Breast epithelium (tissue), 4 donors: Measurements from ENCODE around the gene PIANP. TPM values are rescaled to one million over a fixed set of nuclear protein-coding genes. Genes with fewer than 3 reads are reported as not detected.

Experiments
- DNase-seq, 2 donors: peaks; one replicate each; pipeline ENCODE4 v3.0.0-alpha.2; 2019; ENCODE audit warnings: low spot score in 2 of 2
- H3K27ac ChIP-seq, 2 donors: fragments of 200-600 bp; sonication (generic) in 1 of 2; one replicate each; pipeline ENCODE4 v1.5.1; 2016 to 2019; ENCODE audit warnings: mild to moderate bottlenecking in 1 of 2
- H3K27me3 ChIP-seq, 2 donors: fragments of 200-600 bp; sonication (generic) in 1 of 2; one replicate each; pipeline versions ENCODE4 v1.5.1 to v1.6.0; 2017 to 2019; ENCODE audit warnings: control low read depth in 1 of 2, mild to moderate bottlenecking in 1 of 2
- H3K36me3 ChIP-seq: fragments of 200-600 bp; one replicate; pipeline ENCODE4 v1.5.1; 2019
- H3K4me1 ChIP-seq, 2 donors: fragments of 200-600 bp; sonication (generic); one replicate each; pipeline ENCODE4 v1.5.1; 2016 to 2019; ENCODE audit warnings: control low read depth in 1 of 2
- H3K4me3 ChIP-seq, 3 donors: fragments of 200-600 bp; sonication (generic); 1 replicate in 2 of 3; 2 replicates in 1 of 3; pipeline ENCODE4 v1.5.1; 2016 to 2019; ENCODE audit warnings: mild to moderate bottlenecking in 3 of 3, moderate library complexity in 2 of 3
- H3K9me3 ChIP-seq, 2 donors: fragments of 200-600 bp; sonication (generic) in 1 of 2; one replicate each; pipeline ENCODE4 v1.5.1; 2016 to 2019; ENCODE audit warnings: control low read depth in 1 of 2
- POLR2A ChIP-seq: fragments of 450-650 bp; IDR thresholded peaks from one replicate; pipeline ENCODE4 v1.6.1; 2016; ENCODE audit warnings: antibody characterized with exemption, mild to moderate bottlenecking, moderate library complexity
- POLR2AphosphoS5 ChIP-seq, 3 donors: sonication (generic); formaldehyde crosslinking; IDR thresholded peaks; one replicate each; pipeline ENCODE4 v1.6.1; 2017; ENCODE audit warnings: antibody characterized with exemption in 3 of 3
- intact Hi-C: fragments of 100-400 bp; cut with DNase I; formaldehyde crosslinking; loops from one replicate; pipeline ENCODE4 v1.15.1; 2023; ENCODE audit warnings: low total_unique reads
- total RNA-seq, 3 donors: library from RNA; depleted of rRNA; stranded (reverse); fragments of >200 nt; gene quantifications; one replicate each; pipeline ENCODE4 v1.1.0, GENCODE V29; 2016
- TF ChIP-seq, protein P1 (sequence below), 3 donors: fragments of 450-650 bp; IDR thresholded peaks; one replicate each; pipeline ENCODE4 v1.5.1; 2016 to 2017; ENCODE audit warnings: antibody characterized with exemption in 3 of 3, mild to moderate bottlenecking in 3 of 3, moderate library complexity in 3 of 3

Gene PIANP
- total RNA-seq, 3 donors from 2014 or later, result 0.29 to 0.33 TPM; not detected in 1

GRCh38 chr12:6646276-6647082 is 54.1 kb downstream of the PIANP start:
- Histone ChIP-seq H3K9me3 (no peaks in the 10 kb centered on the region), H3K36me3 (peaks cover 10% of the 10 kb centered on the region), H3K27ac (peak overlapping the region in 1 of 2 donors; percentile 57), H3K27me3 (no peaks in the 10 kb centered on the region), H3K4me3 (peak overlapping the region; percentile 43 to 55 (median 44)), H3K4me1 (no peaks in the 10 kb centered on the region)
- intact Hi-C loops, result no loop called here
- DNase-seq, result no peak
- no peak for TF ChIP-seq POLR2AphosphoS5 (IDR thresholded peaks at IDR 0.05)
- TF ChIP-seq, protein P1, sequence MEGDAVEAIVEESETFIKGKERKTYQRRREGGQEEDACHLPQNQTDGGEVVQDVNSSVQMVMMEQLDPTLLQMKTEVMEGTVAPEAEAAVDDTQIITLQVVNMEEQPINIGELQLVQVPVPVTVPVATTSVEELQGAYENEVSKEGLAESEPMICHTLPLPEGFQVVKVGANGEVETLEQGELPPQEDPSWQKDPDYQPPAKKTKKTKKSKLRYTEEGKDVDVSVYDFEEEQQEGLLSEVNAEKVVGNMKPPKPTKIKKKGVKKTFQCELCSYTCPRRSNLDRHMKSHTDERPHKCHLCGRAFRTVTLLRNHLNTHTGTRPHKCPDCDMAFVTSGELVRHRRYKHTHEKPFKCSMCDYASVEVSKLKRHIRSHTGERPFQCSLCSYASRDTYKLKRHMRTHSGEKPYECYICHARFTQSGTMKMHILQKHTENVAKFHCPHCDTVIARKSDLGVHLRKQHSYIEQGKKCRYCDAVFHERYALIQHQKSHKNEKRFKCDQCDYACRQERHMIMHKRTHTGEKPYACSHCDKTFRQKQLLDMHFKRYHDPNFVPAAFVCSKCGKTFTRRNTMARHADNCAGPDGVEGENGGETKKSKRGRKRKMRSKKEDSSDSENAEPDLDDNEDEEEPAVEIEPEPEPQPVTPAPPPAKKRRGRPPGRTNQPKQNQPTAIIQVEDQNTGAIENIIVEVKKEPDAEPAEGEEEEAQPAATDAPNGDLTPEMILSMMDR (IDR thresholded peaks at IDR 0.05), result no peak
- no peak for TF ChIP-seq POLR2A

GRCh38 chr12:6644903-6645302 is 55.7 kb downstream of the PIANP start:
- intact Hi-C loops, result no loop called here
- no peaks in the 10 kb centered on the region for H3K4me1 ChIP-seq

GRCh38 chr12:6644257-6644596 is 56.4 kb downstream of the PIANP start:
- TF ChIP-seq POLR2AphosphoS5 (IDR thresholded peaks at IDR 0.05), result peak in 1 of 3 donors; percentile 22
- no peak for TF ChIP-seq POLR2A
- DNase-seq, result no peak
- no peak overlapping the region for H3K4me3 ChIP-seq
- no peaks in the 10 kb centered on the region for H3K36me3 ChIP-seq
- H3K4me1 ChIP-seq, result no peaks in the 10 kb centered on the region
- H3K9me3 ChIP-seq, result no peaks in the 10 kb centered on the region
- no peak overlapping the region for H3K27ac ChIP-seq
- H3K27me3 ChIP-seq, result no peaks in the 10 kb centered on the region
- intact Hi-C loops, result no loop called here

More at GRCh38 chr12:6644903-6645302, 55.7 kb downstream of the PIANP start:
- Histone ChIP-seq H3K27me3 (no peaks in the 10 kb centered on the region), H3K27ac (no peak overlapping the region), H3K4me3 (no peak overlapping the region), H3K9me3 (no peaks in the 10 kb centered on the region), H3K36me3 (no peaks in the 10 kb centered on the region)
- TF ChIP-seq POLR2AphosphoS5 (IDR thresholded peaks at IDR 0.05) (no peak), POLR2A (no peak)
- TF ChIP-seq, protein P1 (IDR thresholded peaks at IDR 0.05), result no peak
- DNase-seq, result no peak

Other genes with a start within 250 kb of the PIANP start
- gene TAPBPL, start 248.8 kb downstream of the PIANP start, total RNA-seq, result 10 to 100 TPM; 16.5 to 24.6 (median 22.9) TPM
- gene VAMP1, start 230.1 kb downstream of the PIANP start, total RNA-seq, result 10 to 100 TPM in 2 of 3 donors, 1 to 10 TPM in 1; 8.2 to 12.5 (median 11.1) TPM
- 10 to 100 TPM; 58.5 to 72.1 (median 62.4) TPM for gene MRPL51, start 207.6 kb downstream of the PIANP start, total RNA-seq
- 10 to 100 TPM; 21.6 to 66.7 (median 53.9) TPM for gene NCAPD2, start 206.7 kb downstream of the PIANP start, total RNA-seq
- gene GAPDH, start 166.3 kb downstream of the PIANP start, total RNA-seq, result 1,000 to 10,000 TPM; 1,134 to 1,818 (median 1,628) TPM
- 10 to 100 TPM in 2 of 3 donors, 1 to 10 TPM in 1; 7.2 to 22.4 (median 15.7) TPM for gene IFFO1, start 144.8 kb downstream of the PIANP start, total RNA-seq
- gene NOP2, start 132.5 kb downstream of the PIANP start, total RNA-seq, result 10 to 100 TPM; 30.6 to 37.6 (median 31.5) TPM
- 100 to 1,000 TPM; 162 to 227 (median 203) TPM for gene CHD4, start 93.4 kb downstream of the PIANP start, total RNA-seq
- gene LPAR5, start 64.9 kb downstream of the PIANP start, total RNA-seq, result 1 to 10 TPM in 2 of 3 donors, under 1 TPM in 1; 0.98 to 1.8 (median 1.8) TPM
- gene ACRBP, start 53.4 kb downstream of the PIANP start, total RNA-seq, result 1 to 10 TPM in 1 of 3 donors, under 1 TPM in 2; 0.59 to 2.4 (median 0.66) TPM
- 10 to 100 TPM; 51.1 to 74.2 (median 56.3) TPM for gene ING4, start 37.7 kb downstream of the PIANP start, total RNA-seq
- gene ZNF384, start 11.4 kb downstream of the PIANP start, total RNA-seq, result 10 to 100 TPM; 34.4 to 57.0 (median 49.5) TPM
- 10 to 100 TPM; 52.1 to 72.2 (median 59.9) TPM for gene COPS7A, start 23.2 kb upstream of the PIANP start, total RNA-seq
- gene MLF2, start 52.3 kb upstream of the PIANP start, total RNA-seq, result 100 to 1,000 TPM; 130 to 168 (median 159) TPM
- gene PTMS, start 65.5 kb upstream of the PIANP start, total RNA-seq, result 100 to 1,000 TPM in 1 of 3 donors, 10 to 100 TPM in 2; 70.9 to 101 (median 85.8) TPM
- 1 to 10 TPM in 1 of 3 donors, under 1 TPM in 2; 0.44 to 1.3 (median 0.80) TPM for gene LAG3, start 71.7 kb upstream of the PIANP start, total RNA-seq
- 10 to 100 TPM in 2 of 3 donors, 1 to 10 TPM in 1; 5.9 to 29.0 (median 11.0) TPM for gene CD4, start 88.7 kb upstream of the PIANP start, total RNA-seq
- gene GPR162, start 121.0 kb upstream of the PIANP start, total RNA-seq, result 1 to 10 TPM; 2.6 to 4.2 (median 4.1) TPM
- gene P3H3, start 127.6 kb upstream of the PIANP start, total RNA-seq, result 10 to 100 TPM in 2 of 3 donors, 1 to 10 TPM in 1; 7.5 to 29.5 (median 10.1) TPM
- gene GNB3, start 140.1 kb upstream of the PIANP start, total RNA-seq, result 1 to 10 TPM in 2 of 3 donors, under 1 TPM in 1; 0.80 to 3.3 (median 2.2) TPM
- gene CDCA3, start 150.5 kb upstream of the PIANP start, total RNA-seq, result 1 to 10 TPM in 2 of 3 donors, under 1 TPM in 1; 0.33 to 3.0 (median 1.8) TPM
- gene USP5, start 151.3 kb upstream of the PIANP start, total RNA-seq, result 10 to 100 TPM; 32.6 to 52.8 (median 34.7) TPM
- gene TPI1, start 166.7 kb upstream of the PIANP start, total RNA-seq, result 100 to 1,000 TPM; 297 to 386 (median 351) TPM
- gene SPSB2, start 172.5 kb upstream of the PIANP start, total RNA-seq, result 10 to 100 TPM in 2 of 3 donors, 1 to 10 TPM in 1; 9.0 to 13.4 (median 12.7) TPM
- gene LRRC23, start 204.0 kb upstream of the PIANP start, total RNA-seq, result 10 to 100 TPM in 2 of 3 donors, 1 to 10 TPM in 1; 7.4 to 15.4 (median 10.8) TPM
- 10 to 100 TPM in 2 of 3 donors, 1 to 10 TPM in 1; 5.0 to 16.1 (median 11.1) TPM for gene ENO2, start 213.8 kb upstream of the PIANP start, total RNA-seq
- 10 to 100 TPM; 57.9 to 96.4 (median 59.7) TPM for gene ATN1, start 227.1 kb upstream of the PIANP start, total RNA-seq
- not detected for gene RNU7-1, start 243.0 kb upstream of the PIANP start, total RNA-seq
- gene C12orf57, start 243.2 kb upstream of the PIANP start, total RNA-seq, result 100 to 1,000 TPM; 515 to 824 (median 547) TPM